ENCODE data around the gene STXBP2.

STXBP2 gene

GRCh38 chr19:7617172-7617571 is 19.7 kb upstream of the STXBP2 start:
- no peak for DNase-seq (ENCODE audit: low spot score)
- no peaks in the 10 kb centered on the region for H3K4me1 ChIP-seq (ENCODE audit: control insufficient read depth in 2 of 2, insufficient read depth in 1 of 2, low read depth in 1 of 2, low read length in 2 of 2)
- H2AFZ ChIP-seq (ENCODE audit: low read length): no peak overlapping the region
- H3K9ac ChIP-seq (ENCODE audit: low read depth, low read length, poor library complexity): no peak overlapping the region
- H2BK120ac ChIP-seq (ENCODE audit: low read depth, low read length): no peak overlapping the region
- H3K36me3 ChIP-seq (replicated peaks in 1 of 2; ENCODE audit: control insufficient read depth in 2 of 2, insufficient read depth in 2 of 2, low read length in 2 of 2): peaks cover 34 to 51% of the 10 kb centered on the region in 2 donors
- WGBS, 2 donors (ENCODE audit: extremely low coverage in 2 of 2, insufficient read length in 2 of 2, insufficient replicate concordance in 1 of 2): no CpG with 5 or more reads among the region's 12 CpGs
- H4K8ac ChIP-seq (ENCODE audit: low read depth, low read length): no peak overlapping the region
- no peak overlapping the region for H3K4me2 ChIP-seq (ENCODE audit: insufficient read depth, low read length, poor library complexity, severe bottlenecking)
- no peak overlapping the region for H2BK12ac ChIP-seq (ENCODE audit: low read length)
- H3K79me1 ChIP-seq (ENCODE audit: low read depth, low read length): peaks cover 5% of the 10 kb centered on the region
- H2BK15ac ChIP-seq (ENCODE audit: low read length): no peak overlapping the region
- no peak overlapping the region for H4K91ac ChIP-seq (ENCODE audit: low read depth, low read length, poor library complexity)
- H2AK5ac ChIP-seq (ENCODE audit: low read depth, low read length): no peak overlapping the region
- H2BK5ac ChIP-seq (ENCODE audit: low read length): no peak overlapping the region
- H3K14ac ChIP-seq (ENCODE audit: low read length): no peak overlapping the region
- H3K23ac ChIP-seq (ENCODE audit: low read depth, low read length, poor library complexity): no peak overlapping the region
- H3K18ac ChIP-seq (ENCODE audit: low read length): no peak overlapping the region
- H3K27me3 ChIP-seq (ENCODE audit: control insufficient read depth in 3 of 3, insufficient read depth in 3 of 3, low read depth in 1 of 3, low read length in 3 of 3): no peaks in the 10 kb centered on the region
- no peak overlapping the region for H3K4me3 ChIP-seq (ENCODE audit: low read length in 2 of 2)
- no peaks in the 10 kb centered on the region for H3K9me3 ChIP-seq (replicated peaks in 1 of 2; ENCODE audit: control insufficient read depth in 2 of 2, insufficient read depth in 1 of 2, low read depth in 1 of 2, low read length in 2 of 2)
- H3K4ac ChIP-seq (ENCODE audit: low read length): no peak overlapping the region
- H3K27ac ChIP-seq (replicated peaks; ENCODE audit: low read length): no peak overlapping the region

- WGBS, 2 donors (ENCODE audit: extremely low coverage in 2 of 2, insufficient read length in 2 of 2, insufficient replicate concordance in 1 of 2): no CpG with 5 or more reads among the region's 28 CpGs
- no peak overlapping the region for H3K27ac ChIP-seq (replicated peaks; ENCODE audit: low read length)
- no peak overlapping the region for H2AFZ ChIP-seq (ENCODE audit: low read length)
- H3K14ac ChIP-seq (ENCODE audit: low read length): no peak overlapping the region
- H4K91ac ChIP-seq (ENCODE audit: low read depth, low read length, poor library complexity): no peak overlapping the region
- peaks cover 7% of the 10 kb centered on the region for H3K79me1 ChIP-seq (ENCODE audit: low read depth, low read length)
- H4K8ac ChIP-seq (ENCODE audit: low read depth, low read length): no peak overlapping the region
- H3K4ac ChIP-seq (ENCODE audit: low read length): no peak overlapping the region
- peaks cover 40 to 54% of the 10 kb centered on the region in 2 donors for H3K36me3 ChIP-seq (replicated peaks in 1 of 2; ENCODE audit: control insufficient read depth in 2 of 2, insufficient read depth in 2 of 2, low read length in 2 of 2)
- peak overlapping the region; percentile 39 for H2BK5ac ChIP-seq (ENCODE audit: low read length)
- H3K4me1 ChIP-seq (ENCODE audit: control insufficient read depth in 2 of 2, insufficient read depth in 1 of 2, low read depth in 1 of 2, low read length in 2 of 2): no peaks in the 10 kb centered on the region
- no peak overlapping the region for H3K4me2 ChIP-seq (ENCODE audit: insufficient read depth, low read length, poor library complexity, severe bottlenecking)
- no peak overlapping the region for H2AK5ac ChIP-seq (ENCODE audit: low read depth, low read length)
- no peak overlapping the region for H3K4me3 ChIP-seq (ENCODE audit: low read length in 2 of 2)
- DNase-seq (ENCODE audit: low spot score): no peak
- no peaks in the 10 kb centered on the region for H3K9me3 ChIP-seq (replicated peaks in 1 of 2; ENCODE audit: control insufficient read depth in 2 of 2, insufficient read depth in 1 of 2, low read depth in 1 of 2, low read length in 2 of 2)
- H3K18ac ChIP-seq (ENCODE audit: low read length): no peak overlapping the region
- H3K27me3 ChIP-seq (ENCODE audit: control insufficient read depth in 3 of 3, insufficient read depth in 3 of 3, low read depth in 1 of 3, low read length in 3 of 3): no peaks in the 10 kb centered on the region
- no peak overlapping the region for H2BK120ac ChIP-seq (ENCODE audit: low read depth, low read length)
- no peak overlapping the region for H3K9ac ChIP-seq (ENCODE audit: low read depth, low read length, poor library complexity)
- H3K23ac ChIP-seq (ENCODE audit: low read depth, low read length, poor library complexity): no peak overlapping the region
- H2BK12ac ChIP-seq (ENCODE audit: low read length): no peak overlapping the region
- no peak overlapping the region for H2BK15ac ChIP-seq (ENCODE audit: low read length)
Observed at GRCh38 chr19:7617735-7618134, 19.2 kb upstream of the STXBP2 start.

GRCh38 chr19:7618348-7618747 is 18.6 kb upstream of the STXBP2 start:
- Histone ChIP-seq H3K14ac (ENCODE audit: low read length) (no peak overlapping the region), H4K8ac (ENCODE audit: low read depth, low read length) (no peak overlapping the region), H2BK15ac (ENCODE audit: low read length) (no peak overlapping the region), H2AFZ (ENCODE audit: low read length) (no peak overlapping the region), H4K91ac (ENCODE audit: low read depth, low read length, poor library complexity) (no peak overlapping the region), H3K36me3 (replicated peaks in 1 of 2; ENCODE audit: control insufficient read depth in 2 of 2, insufficient read depth in 2 of 2, low read length in 2 of 2) (peaks cover 44 to 60% of the 10 kb centered on the region in 2 donors), H2BK5ac (ENCODE audit: low read length) (no peak overlapping the region), H3K27ac (replicated peaks; ENCODE audit: low read length) (no peak overlapping the region), H2BK12ac (ENCODE audit: low read length) (no peak overlapping the region), H3K4me1 (ENCODE audit: control insufficient read depth in 2 of 2, insufficient read depth in 1 of 2, low read depth in 1 of 2, low read length in 2 of 2) (no peaks in the 10 kb centered on the region), H3K4me3 (ENCODE audit: low read length in 2 of 2) (no peak overlapping the region), H3K79me1 (ENCODE audit: low read depth, low read length) (peaks cover 7% of the 10 kb centered on the region), H3K23ac (ENCODE audit: low read depth, low read length, poor library complexity) (no peak overlapping the region), H3K4me2 (ENCODE audit: insufficient read depth, low read length, poor library complexity, severe bottlenecking) (no peak overlapping the region), H3K18ac (ENCODE audit: low read length) (no peak overlapping the region), H3K27me3 (ENCODE audit: control insufficient read depth in 3 of 3, insufficient read depth in 3 of 3, low read depth in 1 of 3, low read length in 3 of 3) (no peaks in the 10 kb centered on the region), H3K4ac (ENCODE audit: low read length) (no peak overlapping the region), H3K9ac (ENCODE audit: low read depth, low read length, poor library complexity) (no peak overlapping the region), H2BK120ac (ENCODE audit: low read depth, low read length) (no peak overlapping the region), H2AK5ac (ENCODE audit: low read depth, low read length) (no peak overlapping the region), H3K9me3 (replicated peaks in 1 of 2; ENCODE audit: control insufficient read depth in 2 of 2, insufficient read depth in 1 of 2, low read depth in 1 of 2, low read length in 2 of 2) (no peaks in the 10 kb centered on the region)
- WGBS, 2 donors (ENCODE audit: extremely low coverage in 2 of 2, insufficient read length in 2 of 2, insufficient replicate concordance in 1 of 2): no CpG with 5 or more reads among the region's 4 CpGs
- no peak for DNase-seq (ENCODE audit: low spot score)

GRCh38 chr19:7618771-7619510 is 18.0 kb upstream of the STXBP2 start:
- Histone ChIP-seq H3K27me3 (ENCODE audit: control insufficient read depth in 3 of 3, insufficient read depth in 3 of 3, low read depth in 1 of 3, low read length in 3 of 3) (no peaks in the 10 kb centered on the region), H2AFZ (ENCODE audit: low read length) (no peak overlapping the region), H2BK120ac (ENCODE audit: low read depth, low read length) (no peak overlapping the region), H3K18ac (ENCODE audit: low read length) (no peak overlapping the region), H3K4me2 (ENCODE audit: insufficient read depth, low read length, poor library complexity, severe bottlenecking) (no peak overlapping the region), H4K91ac (ENCODE audit: low read depth, low read length, poor library complexity) (no peak overlapping the region), H2AK5ac (ENCODE audit: low read depth, low read length) (no peak overlapping the region), H4K8ac (ENCODE audit: low read depth, low read length) (no peak overlapping the region), H3K4me3 (ENCODE audit: low read length in 2 of 2) (no peak overlapping the region), H2BK12ac (ENCODE audit: low read length) (no peak overlapping the region), H3K23ac (ENCODE audit: low read depth, low read length, poor library complexity) (no peak overlapping the region), H2BK5ac (ENCODE audit: low read length) (no peak overlapping the region), H3K79me1 (ENCODE audit: low read depth, low read length) (peaks cover 7% of the 10 kb centered on the region), H3K36me3 (replicated peaks in 1 of 2; ENCODE audit: control insufficient read depth in 2 of 2, insufficient read depth in 2 of 2, low read length in 2 of 2) (peaks cover 43 to 65% of the 10 kb centered on the region in 2 donors), H3K9me3 (replicated peaks in 1 of 2; ENCODE audit: control insufficient read depth in 2 of 2, insufficient read depth in 1 of 2, low read depth in 1 of 2, low read length in 2 of 2) (no peaks in the 10 kb centered on the region), H3K4me1 (ENCODE audit: control insufficient read depth in 2 of 2, insufficient read depth in 1 of 2, low read depth in 1 of 2, low read length in 2 of 2) (no peaks in the 10 kb centered on the region), H3K14ac (ENCODE audit: low read length) (no peak overlapping the region), H2BK15ac (ENCODE audit: low read length) (no peak overlapping the region), H3K4ac (ENCODE audit: low read length) (no peak overlapping the region), H3K27ac (replicated peaks; ENCODE audit: low read length) (no peak overlapping the region), H3K9ac (ENCODE audit: low read depth, low read length, poor library complexity) (peak overlapping the region; percentile 15)
- WGBS, 2 donors (ENCODE audit: extremely low coverage in 2 of 2, insufficient read length in 2 of 2, insufficient replicate concordance in 1 of 2): no CpG with 5 or more reads among the region's 21 CpGs
- DNase-seq (ENCODE audit: low spot score): no peak
